Panc1 (cell line): Measurements from ENCODE around the gene MYO1B. TPM values are rescaled to one million over a fixed set of nuclear protein-coding genes. Genes with fewer than 3 reads are reported as not detected.

ENCODE experiments used
- ATAC-seq: fragments of 200-7000 bp; cut with Tn5 transposase; 2 replicates; pipeline ENCODE4 v1.9.1; 2020; ENCODE audit warnings: mild to moderate bottlenecking, moderate library complexity
- BruUV-seq: library from RNA; stranded (reverse); fragments of 400-500 nt; replicated peaks from 2 replicates; lab custom pipeline; 2021; lab: Mats Ljungman, UMichigan
- CTCF ChIA-PET: fragments of 300-600 bp; sonication (Branson Sonifier 250); formaldehyde crosslinking; loops from one replicate; lab custom pipeline; 2022; ENCODE audit warnings: antibody characterized with exemption; lab: Charles Lee
- POLR2A ChIA-PET: fragments of 300-600 bp; sonication (Branson Sonifier 250); formaldehyde crosslinking; loops from one replicate; lab custom pipeline; 2022; ENCODE audit warnings: antibody characterized with exemption; lab: Charles Lee
- DNase-seq: peaks from one replicate; pipeline ENCODE4 v3.0.0-alpha.2; 2010; ENCODE audit warnings: low read depth, low spot score
- H3K27ac ChIP-seq: 2 replicates; pipeline ENCODE4 v1.5.1; 2011; ENCODE audit warnings: mild to moderate bottlenecking, low read length, inconsistent platforms
- H3K27me3 ChIP-seq: fragments of 200-500 bp; sonication (Bioruptor generic); 2 replicates; pipeline ENCODE4 v1.6.0; 2014; ENCODE audit warnings: low read length, inconsistent platforms; ENCODE audit not compliant: control insufficient read depth, insufficient read depth
- H3K36me3 ChIP-seq: fragments of 200-500 bp; sonication (Bioruptor generic); 2 replicates; pipeline ENCODE4 v1.5.1; 2014; ENCODE audit warnings: inconsistent platforms, mild to moderate bottlenecking, low read length, moderate library complexity; ENCODE audit not compliant: control insufficient read depth, insufficient read depth
- H3K4me1 ChIP-seq: 2 replicates; pipeline ENCODE4 v1.5.1; 2011; ENCODE audit warnings: inconsistent platforms, mild to moderate bottlenecking, low read length, moderate library complexity; ENCODE audit not compliant: control insufficient read depth, insufficient read depth
- H3K4me3 ChIP-seq, 2 experiments: 2 replicates each; pipeline ENCODE4 v1.5.1; 2011 to 2012; ENCODE audit warnings: low read depth in 2 of 2, low read length in 2 of 2, mild to moderate bottlenecking in 2 of 2, inconsistent platforms in 1 of 2, moderate library complexity in 1 of 2
- H3K9me3 ChIP-seq: fragments of 200-500 bp; sonication (Bioruptor generic); 2 replicates; pipeline ENCODE4 v1.5.1; 2014; ENCODE audit warnings: low read depth, mild to moderate bottlenecking, inconsistent platforms, low read length, moderate library complexity; ENCODE audit not compliant: control insufficient read depth, insufficient read depth
- POLR2AphosphoS5 ChIP-seq: IDR thresholded peaks from 2 replicates; pipeline ENCODE4 v1.6.1; 2012; ENCODE audit warnings: mild to moderate bottlenecking, low read depth, low read length, moderate library complexity
- SIN3A ChIP-seq: IDR thresholded peaks from 2 replicates; pipeline ENCODE4 v1.6.1; 2012; ENCODE audit warnings: low read depth, mild to moderate bottlenecking, low read length, moderate library complexity, borderline replicate concordance; ENCODE audit not compliant: insufficient read depth
- TCF7L2 ChIP-seq: IDR thresholded peaks from 2 replicates; pipeline ENCODE4 v1.6.1; 2011; ENCODE audit warnings: mild to moderate bottlenecking, low read depth, low read length, inconsistent platforms
- in situ Hi-C: cut with HindIII; loops from 2 replicates; pipeline ENCODE4 v1.10.0; 2016; ENCODE audit warnings: low sequenced_read_pairs, low pct_unique_long_range_greater_than_20kb
- intact Hi-C: fragments of 100-400 bp; cut with micrococcal nuclease; formaldehyde crosslinking; loops from one replicate; pipeline ENCODE4 v1.10.0; 2022; ENCODE audit not compliant: unreplicated experiment
- total RNA-seq: library from RNA; stranded (reverse); gene quantifications from one replicate; pipeline ENCODE4 v1.2.1, GENCODE V29; 2021; ENCODE audit not compliant: unreplicated experiment
- TF ChIP-seq, protein P1 (sequence below), 2 experiments: IDR thresholded peaks; 2 replicates each; pipeline ENCODE4 v1.6.1; 2011 to 2012; ENCODE audit warnings: low read depth in 2 of 2, control low read depth in 1 of 2, low read length in 1 of 2, mild to moderate bottlenecking in 1 of 2, moderate library complexity in 1 of 2; ENCODE audit not compliant: insufficient read depth in 1 of 2
- TF ChIP-seq, protein P2 (sequence below): fragments of 450-650 bp; IDR thresholded peaks from 2 replicates; pipeline ENCODE4 v1.5.1; 2017; ENCODE audit warnings: mild to moderate bottlenecking

MYO1B gene
- total RNA-seq, 1 experiment from 2014 or later: 51.5 TPM

DNA sequence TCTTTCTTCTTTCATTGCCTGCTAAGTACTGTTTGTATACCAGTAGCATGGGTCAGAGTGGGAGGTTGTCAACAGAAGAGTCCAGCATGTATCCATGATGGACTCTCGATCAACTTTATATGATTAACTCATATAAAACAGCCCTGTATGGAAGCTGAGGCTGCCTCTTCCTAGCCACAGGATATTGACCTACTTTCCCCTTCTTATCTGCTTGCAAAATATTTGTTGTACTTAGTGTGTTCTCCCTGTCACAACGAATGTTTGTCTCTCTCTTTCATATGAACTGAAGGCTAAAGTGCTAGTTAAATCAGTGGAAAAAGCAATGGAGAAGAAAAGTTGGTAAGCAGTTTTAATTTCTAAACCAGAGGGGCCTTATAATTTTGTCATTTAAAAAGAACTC is 17.8 kb downstream of the MYO1B start:
- 0 out of 2 replicates have a peak overlapping the region, but pooled peaks have one; percentile 20 for H3K27ac ChIP-seq
- in situ Hi-C loops: no loop called here
- ChIA-PET CTCF (interaction anchor here (0.6 kb wide), 1 partner anchor 102 kb away, joined by 6 read pairs; no protein-coding TSS in a partner anchor), POLR2A (no interaction called here)
- H3K4me3 ChIP-seq: no peak overlapping the region
- no peaks in the 10 kb centered on the region for H3K9me3 ChIP-seq
- H3K36me3 ChIP-seq: no peaks in the 10 kb centered on the region
- no TSS peak for BruUV-seq
- TF ChIP-seq TCF7L2 (no peak), SIN3A (no peak), POLR2AphosphoS5 (no peak)
- TF ChIP-seq, protein P1, sequence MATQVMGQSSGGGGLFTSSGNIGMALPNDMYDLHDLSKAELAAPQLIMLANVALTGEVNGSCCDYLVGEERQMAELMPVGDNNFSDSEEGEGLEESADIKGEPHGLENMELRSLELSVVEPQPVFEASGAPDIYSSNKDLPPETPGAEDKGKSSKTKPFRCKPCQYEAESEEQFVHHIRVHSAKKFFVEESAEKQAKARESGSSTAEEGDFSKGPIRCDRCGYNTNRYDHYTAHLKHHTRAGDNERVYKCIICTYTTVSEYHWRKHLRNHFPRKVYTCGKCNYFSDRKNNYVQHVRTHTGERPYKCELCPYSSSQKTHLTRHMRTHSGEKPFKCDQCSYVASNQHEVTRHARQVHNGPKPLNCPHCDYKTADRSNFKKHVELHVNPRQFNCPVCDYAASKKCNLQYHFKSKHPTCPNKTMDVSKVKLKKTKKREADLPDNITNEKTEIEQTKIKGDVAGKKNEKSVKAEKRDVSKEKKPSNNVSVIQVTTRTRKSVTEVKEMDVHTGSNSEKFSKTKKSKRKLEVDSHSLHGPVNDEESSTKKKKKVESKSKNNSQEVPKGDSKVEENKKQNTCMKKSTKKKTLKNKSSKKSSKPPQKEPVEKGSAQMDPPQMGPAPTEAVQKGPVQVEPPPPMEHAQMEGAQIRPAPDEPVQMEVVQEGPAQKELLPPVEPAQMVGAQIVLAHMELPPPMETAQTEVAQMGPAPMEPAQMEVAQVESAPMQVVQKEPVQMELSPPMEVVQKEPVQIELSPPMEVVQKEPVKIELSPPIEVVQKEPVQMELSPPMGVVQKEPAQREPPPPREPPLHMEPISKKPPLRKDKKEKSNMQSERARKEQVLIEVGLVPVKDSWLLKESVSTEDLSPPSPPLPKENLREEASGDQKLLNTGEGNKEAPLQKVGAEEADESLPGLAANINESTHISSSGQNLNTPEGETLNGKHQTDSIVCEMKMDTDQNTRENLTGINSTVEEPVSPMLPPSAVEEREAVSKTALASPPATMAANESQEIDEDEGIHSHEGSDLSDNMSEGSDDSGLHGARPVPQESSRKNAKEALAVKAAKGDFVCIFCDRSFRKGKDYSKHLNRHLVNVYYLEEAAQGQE (IDR thresholded peaks at IDR 0.05; ENCODE audit: insufficient read depth in 1 of 2, low read depth in 2 of 2, low read length in 1 of 2): no peak
- TF ChIP-seq, protein P2, sequence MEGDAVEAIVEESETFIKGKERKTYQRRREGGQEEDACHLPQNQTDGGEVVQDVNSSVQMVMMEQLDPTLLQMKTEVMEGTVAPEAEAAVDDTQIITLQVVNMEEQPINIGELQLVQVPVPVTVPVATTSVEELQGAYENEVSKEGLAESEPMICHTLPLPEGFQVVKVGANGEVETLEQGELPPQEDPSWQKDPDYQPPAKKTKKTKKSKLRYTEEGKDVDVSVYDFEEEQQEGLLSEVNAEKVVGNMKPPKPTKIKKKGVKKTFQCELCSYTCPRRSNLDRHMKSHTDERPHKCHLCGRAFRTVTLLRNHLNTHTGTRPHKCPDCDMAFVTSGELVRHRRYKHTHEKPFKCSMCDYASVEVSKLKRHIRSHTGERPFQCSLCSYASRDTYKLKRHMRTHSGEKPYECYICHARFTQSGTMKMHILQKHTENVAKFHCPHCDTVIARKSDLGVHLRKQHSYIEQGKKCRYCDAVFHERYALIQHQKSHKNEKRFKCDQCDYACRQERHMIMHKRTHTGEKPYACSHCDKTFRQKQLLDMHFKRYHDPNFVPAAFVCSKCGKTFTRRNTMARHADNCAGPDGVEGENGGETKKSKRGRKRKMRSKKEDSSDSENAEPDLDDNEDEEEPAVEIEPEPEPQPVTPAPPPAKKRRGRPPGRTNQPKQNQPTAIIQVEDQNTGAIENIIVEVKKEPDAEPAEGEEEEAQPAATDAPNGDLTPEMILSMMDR: no peak
- H3K4me1 ChIP-seq: peaks cover 19% of the 10 kb centered on the region
- no peak for ATAC-seq
- H3K27me3 ChIP-seq: no peaks in the 10 kb centered on the region
- intact Hi-C loops: no loop called here
- DNase-seq: no peak

DNA sequence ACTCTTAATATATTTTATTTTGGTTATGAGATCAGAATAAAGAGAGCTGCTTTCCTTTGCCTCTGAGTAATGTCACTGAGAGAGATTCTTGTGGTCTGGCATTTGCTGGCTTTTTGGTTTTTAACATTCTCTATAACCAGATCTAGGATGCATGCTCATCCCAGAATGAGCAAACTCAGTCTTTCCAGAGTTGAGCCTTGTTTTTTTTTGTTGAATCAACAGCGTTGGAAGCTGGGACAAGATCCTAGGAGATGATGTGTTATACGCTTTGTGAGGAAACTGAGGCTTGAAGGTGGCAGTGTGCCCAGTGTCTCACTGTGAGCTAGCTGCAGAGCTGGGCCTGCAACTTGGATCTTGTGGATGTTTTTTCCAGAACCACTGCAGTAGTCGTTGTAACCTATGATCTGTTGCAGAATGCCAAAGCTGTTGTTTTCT is 19.5 kb downstream of the MYO1B start:
- intact Hi-C loops (no loop called here), in situ Hi-C loops (no loop called here)
- POLR2A ChIA-PET: no interaction called here
- ATAC-seq: no peak
- peak overlapping the region; percentile 17; the same call in 1 of the 2 replicates for H3K27ac ChIP-seq
- H3K4me1 ChIP-seq: peaks cover 19% of the 10 kb centered on the region
- no peaks in the 10 kb centered on the region for H3K27me3 ChIP-seq
- BruUV-seq: no TSS peak
- H3K4me3 ChIP-seq: no peak overlapping the region
- no peak for TF ChIP-seq SIN3A
- TF ChIP-seq, protein P2: no peak
- TF ChIP-seq, protein P1 (IDR thresholded peaks at IDR 0.05; ENCODE audit: insufficient read depth in 1 of 2, low read depth in 2 of 2, low read length in 1 of 2): no peak
- no peak for TF ChIP-seq POLR2AphosphoS5
- TF ChIP-seq TCF7L2: no peak
- no peak for DNase-seq
- CTCF ChIA-PET: no interaction called here
- H3K9me3 ChIP-seq: no peaks in the 10 kb centered on the region
- no peaks in the 10 kb centered on the region for H3K36me3 ChIP-seq
